Measurements from ENCODE around the gene TRIM75.

- TF ChIP-seq CTCF (IDR thresholded peaks at IDR 0.05; ENCODE audit: poor library complexity, severe bottlenecking) (no peak), EZH2 (IDR thresholded peaks at IDR 0.05; ENCODE audit: borderline replicate concordance, insufficient read depth, low read length, poor library complexity, severe bottlenecking) (no peak), EP300 (conservative IDR thresholded peaks at IDR 0.05; ENCODE audit: poor library complexity, severe bottlenecking) (no peak), POLR2AphosphoS5 (IDR thresholded peaks at IDR 0.05) (no peak), RAD21 (conservative IDR thresholded peaks at IDR 0.05) (no peak), REST (IDR thresholded peaks at IDR 0.05; ENCODE audit: borderline replicate concordance) (no peak), SMC3 (conservative IDR thresholded peaks at IDR 0.05; ENCODE audit: poor library complexity) (no peak), MXI1 (conservative IDR thresholded peaks at IDR 0.05; ENCODE audit: poor library complexity, severe bottlenecking) (no peak)
These were observed 40.0 kb upstream of the TRIM75 start for GRCh38 chr4:165013691-165014090.
